ENCODE measurements around the gene EARS2. TPM values are rescaled to one million over a fixed set of nuclear protein-coding genes. Genes with fewer than 3 reads are reported as not detected.

EARS2 gene
- total and polyA plus RNA-seq, 2 of the 8 experiments (the other 6 are each of a cell fraction or from before 2014, with no cell fraction given), result 47.8 to 111 TPM

DNA sequence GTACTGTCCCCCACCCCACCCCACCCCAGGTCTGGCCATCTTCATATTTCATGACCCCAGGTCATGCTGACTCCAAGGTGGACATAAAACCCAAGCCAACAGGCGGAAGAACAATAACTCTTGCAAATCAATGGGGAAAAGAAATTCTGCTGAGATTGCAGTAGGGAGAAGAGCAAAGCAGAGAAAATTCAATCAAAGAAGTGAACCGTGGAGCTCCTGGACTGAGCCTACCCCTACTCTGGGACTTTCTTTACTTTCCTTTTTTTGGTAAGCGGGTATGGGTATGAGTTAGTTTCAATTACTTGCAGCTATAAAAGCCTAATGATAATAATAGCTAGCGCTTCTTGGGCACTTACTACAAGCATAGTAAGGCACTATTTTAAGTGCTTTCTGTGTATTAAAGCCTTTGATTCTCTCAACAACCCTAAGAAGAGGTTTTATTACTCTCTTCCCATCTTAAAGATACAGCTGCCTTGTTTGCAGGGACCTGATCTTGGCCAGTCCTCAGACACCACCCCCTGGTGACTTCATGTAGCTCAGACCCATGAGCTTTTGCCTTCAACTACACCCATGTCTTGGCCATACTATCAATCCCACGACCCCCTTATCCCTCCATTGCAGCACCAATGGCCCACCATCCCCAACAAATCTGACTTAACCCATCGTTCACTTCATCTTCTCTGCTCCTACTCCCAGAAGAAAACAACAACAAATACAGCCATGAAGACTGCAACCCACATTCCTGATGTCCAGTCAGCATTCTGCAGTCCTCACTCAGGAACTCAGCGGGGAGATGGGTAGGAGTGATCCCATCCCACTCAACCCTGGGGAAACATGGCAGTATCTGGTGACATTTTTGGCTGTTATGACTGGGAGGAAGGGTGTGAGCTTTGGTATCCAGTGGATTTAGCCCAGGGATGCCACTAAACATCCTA is 51.2 kb downstream of the EARS2 start:
- no peak overlapping the region for H3K56ac ChIP-seq (replicated peaks; ENCODE audit: insufficient read length, low read depth, low read length)
- peaks cover 10% of the 10 kb centered on the region for H3K23me2 ChIP-seq (ENCODE audit: low read depth, low read length)
- no peak overlapping the region for H3K18ac ChIP-seq (ENCODE audit: extremely low read depth, low read length)
- no peak overlapping the region for H3K4me3 ChIP-seq (ENCODE audit: extremely low read depth in 1 of 4, insufficient read depth in 2 of 4, low read depth in 3 of 4, low read length in 4 of 4)
- no peaks in the 10 kb centered on the region for H3K27me3 ChIP-seq (replicated peaks in 1 of 4; ENCODE audit: control insufficient read depth in 3 of 4, extremely low read depth in 1 of 4, insufficient read depth in 3 of 4, low read length in 3 of 4)
- H3K27ac ChIP-seq (ENCODE audit: low read depth, low read length), result no peak overlapping the region
- no peak overlapping the region for H3K14ac ChIP-seq (ENCODE audit: insufficient read length)
- peaks cover 29% of the 10 kb centered on the region for H3K79me1 ChIP-seq (ENCODE audit: low read depth, low read length)
- H3K36me3 ChIP-seq (ENCODE audit: control insufficient read depth in 2 of 4, insufficient read depth in 4 of 4, low read length in 3 of 4), result peaks cover 0 to 5% (median 1%) of the 10 kb centered on the region in 4 experiments; a peak in 4 of 8 replicates
- no peak overlapping the region for H2AFZ ChIP-seq (ENCODE audit: low read length)
- H3K79me2 ChIP-seq (ENCODE audit: control insufficient read depth in 1 of 2, insufficient read depth in 2 of 2, low read length in 2 of 2), result peaks cover 52 to 89% of the 10 kb centered on the region in 2 experiments
- no peak overlapping the region for H2AK5ac ChIP-seq (ENCODE audit: low read depth, low read length)
- H2BK5ac ChIP-seq (ENCODE audit: low read depth, low read length), result no peak overlapping the region
- H2BK12ac ChIP-seq (ENCODE audit: low read depth, low read length), result no peak overlapping the region
- peak overlapping the region in 1 of 2 experiments; percentile 42; a peak in 1 of 4 replicates for H3K4me2 ChIP-seq (ENCODE audit: insufficient read depth in 1 of 2, low read depth in 2 of 2, low read length in 2 of 2)
- DNase-seq (ENCODE audit: low read depth in 1 of 2, low spot score in 2 of 2) (no peak), FAIRE-seq (no peak)
- H4K8ac ChIP-seq (ENCODE audit: extremely low read depth, insufficient read depth, low read length), result no peak overlapping the region
- no peaks in the 10 kb centered on the region for H3K9me3 ChIP-seq (ENCODE audit: insufficient read depth in 2 of 2, low read depth in 1 of 2, low read length in 1 of 2)
- H4K20me1 ChIP-seq (replicated peaks in 1 of 2; ENCODE audit: control insufficient read depth in 1 of 2, insufficient read depth in 2 of 2, low read length in 2 of 2), result peaks cover 36 to 47% of the 10 kb centered on the region in 2 experiments
- no peak overlapping the region for H3K4ac ChIP-seq (replicated peaks; ENCODE audit: insufficient read length, low read depth, low read length)
- H4K91ac ChIP-seq (replicated peaks; ENCODE audit: insufficient read length, low read length), result no peak overlapping the region
- no peak overlapping the region for H2BK120ac ChIP-seq (replicated peaks; ENCODE audit: low read depth, low read length)
- CTCF ChIA-PET (ENCODE audit: partially characterized antibody), result interaction anchor here (0.6 to 1.2 kb wide), 3 partner anchors 27 to 1793 kb away, joined by 3 to 5 read pairs (median 4); no protein-coding TSS in a partner anchor
- POLR2A ChIA-PET (ENCODE audit: partially characterized antibody), result interaction anchor here (1.2 to 6.9 kb wide), 4 partner anchors 11 to 93 kb away, joined by 3 to 63 read pairs (median 4); partner anchors contain the start of gene UBFD1
- no peak overlapping the region for H4K5ac ChIP-seq (ENCODE audit: insufficient read length, low read depth, low read length)
- H3K4me1 ChIP-seq (replicated peaks in 1 of 4; ENCODE audit: control insufficient read depth in 3 of 4, insufficient read depth in 4 of 4, low read length in 3 of 4), result peaks cover 0 to 9% (median 5%) of the 10 kb centered on the region in 4 experiments; a peak in 5 of 7 replicates
- WGBS, 2 experiments (ENCODE audit: extremely low coverage in 1 of 2, insufficient coverage in 1 of 2, insufficient read length in 1 of 2, insufficient replicate concordance in 2 of 2, low coverage in 1 of 2, low lambda C conversion rate in 2 of 2, missing lambda C conversion rate in 1 of 2), result 90% methylated on average over 7 of the region's 7 CpGs; no CpG with 5 or more reads in 1 of the 2 experiments
- H3K23ac ChIP-seq (ENCODE audit: insufficient read length), result no peak overlapping the region
- H3K9ac ChIP-seq (replicated peaks in 1 of 4; ENCODE audit: extremely low read depth in 1 of 4, low read depth in 3 of 4, low read length in 3 of 4), result 0 out of 7 replicates have a peak overlapping the region, but pooled peaks of 1 of the 4 experiments have one; percentile 3
- H2BK15ac ChIP-seq (ENCODE audit: low read length), result no peak overlapping the region
- no peak overlapping the region for H2BK20ac ChIP-seq (ENCODE audit: low read length)
- TF ChIP-seq JUND (IDR thresholded peaks at IDR 0.05; ENCODE audit: low read length) (no peak), ATF3 (IDR thresholded peaks at IDR 0.05; ENCODE audit: insufficient read depth, low read depth, low read length) (no peak), ATF2 (IDR thresholded peaks at IDR 0.05; ENCODE audit: low read length) (no peak), RXRA (IDR thresholded peaks at IDR 0.05; ENCODE audit: insufficient read depth, low read depth, low read length) (no peak), CHD2 (IDR thresholded peaks at IDR 0.05; ENCODE audit: low read length) (no peak), CBX8 (IDR thresholded peaks at IDR 0.05; ENCODE audit: borderline replicate concordance, low read depth, low read length) (no peak), RBBP5 (IDR thresholded peaks at IDR 0.05; ENCODE audit: borderline replicate concordance, low read depth, low read length) (no peak), SIN3A (conservative IDR thresholded peaks at IDR 0.05 in 1 of 2, IDR thresholded peaks at IDR 0.05 in 1 of 2; ENCODE audit: low read depth in 1 of 2, low read length in 2 of 2) (no peak)
